Measurements from ENCODE around the gene EYS. TPM values are rescaled to one million over a fixed set of nuclear protein-coding genes. Genes with fewer than 3 reads are reported as not detected.

The EYS gene
- total and polyA plus RNA-seq, 2 of the 8 experiments (the other 6 are each of a cell fraction or from before 2014, with no cell fraction given): 0.05 to 0.13 TPM

- TF ChIP-seq RFX5 (IDR thresholded peaks at IDR 0.05; ENCODE audit: borderline replicate concordance, low read depth, low read length) (no peak), ATF3 (IDR thresholded peaks at IDR 0.05; ENCODE audit: insufficient read depth, low read depth, low read length) (no peak), RBBP5 (IDR thresholded peaks at IDR 0.05; ENCODE audit: borderline replicate concordance, low read depth, low read length) (no peak)
Observed at GRCh38 chr6:64084185-64084663, 1622.8 kb downstream of the EYS start (continued).

Measured in H1 (cell line).